HG03432 (cell line): ENCODE data around the gene MXD3.
A peak's percentile ranks its signal among the peaks of the same experiment; 100 is the strongest.
"Not testable (repeated sequence)": the region's sequence is repeated elsewhere in the genome, so short reads cannot be mapped to it uniquely, and the experiment has no call there.

Source experiments
- ATAC-seq: cut with Tn5 transposase; IDR thresholded peaks from one replicate; pipeline ENCODE4 v1.9.1; 2021; ENCODE audit warnings: mild to moderate bottlenecking, moderate library complexity; ENCODE audit not compliant: unreplicated experiment

Gene MXD3

GRCh38 chr5:177311723-177312648 is at the start of gene MXD3:
TSS of gene MXD3 (minus strand) at chr5:177311898. CDS start at chr5:177311830, 68 bp downstream.
- ATAC-seq = peak; percentile 80

GRCh38 chr5:177360740-177361139 is 49.0 kb upstream of the MXD3 start:
- not testable (repeated sequence) for ATAC-seq

GRCh38 chr5:177359860-177360259 is 48.2 kb upstream of the MXD3 start:
- ATAC-seq = no peak

GRCh38 chr5:177359451-177359851 is 47.8 kb upstream of the MXD3 start:
- no peak for ATAC-seq

- no peak for ATAC-seq
Measured at GRCh38 chr5:177358370-177358819, 46.7 kb upstream of the MXD3 start.

GRCh38 chr5:177357459-177358351 is 46.0 kb upstream of the MXD3 start, which contains the start of gene RGS14:
TSS of gene RGS14 (plus strand) at chr5:177357924. CDS start at chr5:177358025, 101 bp downstream.
- ATAC-seq = peak; percentile 90

GRCh38 chr5:177357146-177357458 is 45.4 kb upstream of the MXD3 start:
- no peak for ATAC-seq

GRCh38 chr5:177356746-177357145 is 45.0 kb upstream of the MXD3 start:
- ATAC-seq = no peak

- no peak for ATAC-seq
Measured at GRCh38 chr5:177355868-177356168, 44.1 kb upstream of the MXD3 start.

- no peak for ATAC-seq
Measured at GRCh38 chr5:177355162-177355867, 43.6 kb upstream of the MXD3 start.

- ATAC-seq = no peak
Measured at GRCh38 chr5:177354711-177355110, 43.0 kb upstream of the MXD3 start.

GRCh38 chr5:177354256-177354655 is 42.6 kb upstream of the MXD3 start:
- no peak for ATAC-seq

- ATAC-seq = no peak
Measured at GRCh38 chr5:177353093-177353492, 41.4 kb upstream of the MXD3 start.

- peak; percentile 94 for ATAC-seq
Measured at GRCh38 chr5:177351392-177352329, 40.0 kb upstream of the MXD3 start, which contains the start of gene LMAN2. TSS of gene LMAN2 (minus strand) at chr5:177351668. CDS start at chr5:177351647, 21 bp downstream.

GRCh38 chr5:177350776-177351391 is 39.2 kb upstream of the MXD3 start:
- ATAC-seq = no peak

GRCh38 chr5:177349762-177350161 is 38.1 kb upstream of the MXD3 start:
- no peak for ATAC-seq

GRCh38 chr5:177349362-177349647 is 37.6 kb upstream of the MXD3 start:
- ATAC-seq = no peak

GRCh38 chr5:177347699-177348098 is 36.0 kb upstream of the MXD3 start:
- no peak for ATAC-seq

- no peak for ATAC-seq
Measured at GRCh38 chr5:177346820-177347219, 35.1 kb upstream of the MXD3 start.

GRCh38 chr5:177344891-177345290 is 33.2 kb upstream of the MXD3 start:
- no peak for ATAC-seq
